A673 (cell line): ENCODE data around the gene ADAMTS2. TPM values are rescaled to one million over a fixed set of nuclear protein-coding genes. Genes with fewer than 3 reads are reported as not detected.

Source experiments
- BruUV-seq: library from RNA; stranded (reverse); fragments of 400-500 nt; replicated peaks from 2 replicates; lab custom pipeline; 2021; lab: Mats Ljungman, UMichigan
- CTCF ChIA-PET: fragments of 300-600 bp; sonication (Branson Sonifier 250); formaldehyde crosslinking; loops from one replicate; lab custom pipeline; 2022; ENCODE audit warnings: antibody characterized with exemption; lab: Charles Lee
- POLR2A ChIA-PET: fragments of 300-600 bp; sonication (Branson Sonifier 250); formaldehyde crosslinking; loops from one replicate; lab custom pipeline; 2022; ENCODE audit warnings: antibody characterized with exemption; ENCODE audit not compliant: low non-redundant PET; lab: Charles Lee
- DNase-seq: peaks from one replicate; pipeline ENCODE4 v3.0.0-alpha.2; 2015; ENCODE audit warnings: low spot score
- H3K27ac ChIP-seq: fragments of 200-600 bp; sonication (generic); 2 replicates; pipeline ENCODE4 v1.5.1; 2016; ENCODE audit warnings: mixed run types, low read depth, mild to moderate bottlenecking, mixed read lengths, antibody characterized with exemption, low read length; ENCODE audit not compliant: poor library complexity, severe bottlenecking
- H3K27me3 ChIP-seq: fragments of 200-600 bp; sonication (generic); replicated peaks from 2 replicates; pipeline ENCODE4 v1.6.1; 2017; ENCODE audit warnings: mixed run types, low read depth, mild to moderate bottlenecking, mixed read lengths, antibody characterized with exemption, low read length; ENCODE audit not compliant: insufficient read depth, poor library complexity
- H3K36me3 ChIP-seq: fragments of 200-600 bp; sonication (generic); 2 replicates; pipeline ENCODE4 v1.6.1; 2016; ENCODE audit warnings: mixed run types, mild to moderate bottlenecking, mixed read lengths, antibody characterized with exemption, low read length; ENCODE audit not compliant: insufficient read depth, poor library complexity, severe bottlenecking
- H3K4me1 ChIP-seq: fragments of 200-600 bp; sonication (generic); 2 replicates; pipeline ENCODE4 v1.6.1; 2017; ENCODE audit warnings: mixed run types, mild to moderate bottlenecking, mixed read lengths, antibody characterized with exemption, low read length; ENCODE audit not compliant: insufficient read depth, poor library complexity, severe bottlenecking
- H3K4me3 ChIP-seq: fragments of 200-600 bp; sonication (generic); 2 replicates; pipeline ENCODE4 v1.5.1; 2016; ENCODE audit warnings: low read depth, mixed run types, mild to moderate bottlenecking, mixed read lengths, low read length; ENCODE audit not compliant: poor library complexity, severe bottlenecking
- H3K9me3 ChIP-seq: fragments of 200-600 bp; sonication (generic); 2 replicates; pipeline ENCODE4 v1.6.1; 2016; ENCODE audit warnings: mixed run types, low read depth, mild to moderate bottlenecking, mixed read lengths, antibody characterized with exemption, low read length; ENCODE audit not compliant: poor library complexity, severe bottlenecking
- EZH2 ChIP-seq: fragments of 200-600 bp; sonication (generic); IDR thresholded peaks from 2 replicates; pipeline ENCODE4 v1.6.1; 2017; ENCODE audit warnings: borderline replicate concordance, low read depth, mild to moderate bottlenecking, mixed read lengths, antibody characterized with exemption, low read length; ENCODE audit not compliant: poor library complexity, severe bottlenecking
- intact Hi-C: fragments of 100-400 bp; cut with micrococcal nuclease; formaldehyde crosslinking; loops from one replicate; pipeline ENCODE4 v1.10.0; 2022; ENCODE audit not compliant: unreplicated experiment
- total RNA-seq: library from RNA; stranded (reverse); gene quantifications from 2 replicates; pipeline ENCODE4 v1.2.3, GENCODE V29; 2021
- TF ChIP-seq, protein P1 (sequence below): fragments of 300-800, 200-600 bp; sonication (generic); conservative IDR thresholded peaks from 2 replicates; pipeline ENCODE4 v1.5.1; 2017; ENCODE audit warnings: low read depth, mild to moderate bottlenecking, antibody characterized with exemption, low read length, moderate library complexity, mixed read lengths

ADAMTS2 gene
- total RNA-seq, 1 experiment from 2014 or later: 0.39 TPM

DNA sequence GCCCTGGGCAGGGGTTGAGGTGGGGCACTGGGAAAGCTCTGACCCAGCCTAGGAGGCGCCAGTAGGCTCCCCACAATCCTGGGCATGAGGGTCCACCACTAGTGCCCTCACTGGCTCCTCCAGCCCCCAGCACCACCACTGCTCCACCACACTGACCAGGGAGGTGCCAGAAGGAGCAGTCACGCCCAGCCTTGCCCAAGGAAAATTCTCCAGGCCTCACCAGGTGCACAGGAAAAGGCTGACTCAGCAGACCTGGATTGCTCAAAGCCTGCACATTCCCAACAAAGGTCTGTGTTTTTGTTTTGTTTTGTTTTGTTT lies 222.2 kb downstream of the ADAMTS2 start:
- CTCF ChIA-PET: no interaction called here
- Histone ChIP-seq H3K27me3 (no peaks in the 10 kb centered on the region), H3K9me3 (no peaks in the 10 kb centered on the region), H3K36me3 (no peaks in the 10 kb centered on the region), H3K4me1 (no peaks in the 10 kb centered on the region), H3K4me3 (no peak overlapping the region), H3K27ac (no peak overlapping the region)
- DNase-seq: no peak
- POLR2A ChIA-PET: no interaction called here
- no TSS peak for BruUV-seq
- intact Hi-C loops: no loop called here
- TF ChIP-seq, protein P1, sequence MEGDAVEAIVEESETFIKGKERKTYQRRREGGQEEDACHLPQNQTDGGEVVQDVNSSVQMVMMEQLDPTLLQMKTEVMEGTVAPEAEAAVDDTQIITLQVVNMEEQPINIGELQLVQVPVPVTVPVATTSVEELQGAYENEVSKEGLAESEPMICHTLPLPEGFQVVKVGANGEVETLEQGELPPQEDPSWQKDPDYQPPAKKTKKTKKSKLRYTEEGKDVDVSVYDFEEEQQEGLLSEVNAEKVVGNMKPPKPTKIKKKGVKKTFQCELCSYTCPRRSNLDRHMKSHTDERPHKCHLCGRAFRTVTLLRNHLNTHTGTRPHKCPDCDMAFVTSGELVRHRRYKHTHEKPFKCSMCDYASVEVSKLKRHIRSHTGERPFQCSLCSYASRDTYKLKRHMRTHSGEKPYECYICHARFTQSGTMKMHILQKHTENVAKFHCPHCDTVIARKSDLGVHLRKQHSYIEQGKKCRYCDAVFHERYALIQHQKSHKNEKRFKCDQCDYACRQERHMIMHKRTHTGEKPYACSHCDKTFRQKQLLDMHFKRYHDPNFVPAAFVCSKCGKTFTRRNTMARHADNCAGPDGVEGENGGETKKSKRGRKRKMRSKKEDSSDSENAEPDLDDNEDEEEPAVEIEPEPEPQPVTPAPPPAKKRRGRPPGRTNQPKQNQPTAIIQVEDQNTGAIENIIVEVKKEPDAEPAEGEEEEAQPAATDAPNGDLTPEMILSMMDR: no peak
- TF ChIP-seq EZH2: no peak

DNA sequence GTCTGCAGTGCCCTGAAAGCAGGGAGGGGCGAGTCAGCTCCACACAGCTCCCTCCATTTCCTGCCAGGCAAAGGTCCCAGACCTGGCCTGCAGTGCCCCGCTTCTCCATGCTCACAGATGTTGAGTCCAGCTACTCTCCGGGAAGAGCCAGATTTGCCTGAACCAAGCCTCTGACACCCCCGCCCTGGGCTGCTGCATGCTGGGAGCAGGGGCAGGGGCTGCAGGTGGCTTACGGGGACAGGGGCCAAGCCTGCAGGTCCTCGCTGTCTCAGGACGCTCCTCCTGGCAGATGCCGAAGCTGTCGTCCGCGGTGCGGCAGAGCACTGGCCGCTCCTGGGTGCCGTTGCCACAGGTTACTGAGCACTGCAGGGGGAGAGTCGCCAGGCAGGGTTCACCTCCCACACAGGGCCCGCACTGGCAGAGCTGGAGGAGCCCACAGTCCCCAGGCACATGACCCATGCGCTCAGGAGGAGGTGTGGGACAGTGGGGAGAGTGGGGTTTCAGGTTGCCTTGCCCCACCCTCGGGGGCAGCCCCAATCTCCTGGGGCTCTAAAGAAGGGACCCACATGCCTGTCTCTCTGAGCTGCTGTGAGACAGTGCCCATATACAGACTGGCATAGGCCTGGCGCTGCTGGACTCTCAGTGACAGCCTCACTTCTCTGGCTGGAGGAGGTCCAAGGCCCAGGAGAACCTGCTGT lies 222.7 kb downstream of the ADAMTS2 start:
- BruUV-seq: no TSS peak
- ChIA-PET CTCF (no interaction called here), POLR2A (no interaction called here)
- no peaks in the 10 kb centered on the region for H3K4me1 ChIP-seq
- H3K27ac ChIP-seq: no peak overlapping the region
- H3K36me3 ChIP-seq: no peaks in the 10 kb centered on the region
- intact Hi-C loops: no loop called here
- no peak overlapping the region for H3K4me3 ChIP-seq
- DNase-seq: no peak
- H3K9me3 ChIP-seq: no peaks in the 10 kb centered on the region
- no peak for TF ChIP-seq EZH2
- TF ChIP-seq, protein P1: no peak
- H3K27me3 ChIP-seq: no peaks in the 10 kb centered on the region

DNA sequence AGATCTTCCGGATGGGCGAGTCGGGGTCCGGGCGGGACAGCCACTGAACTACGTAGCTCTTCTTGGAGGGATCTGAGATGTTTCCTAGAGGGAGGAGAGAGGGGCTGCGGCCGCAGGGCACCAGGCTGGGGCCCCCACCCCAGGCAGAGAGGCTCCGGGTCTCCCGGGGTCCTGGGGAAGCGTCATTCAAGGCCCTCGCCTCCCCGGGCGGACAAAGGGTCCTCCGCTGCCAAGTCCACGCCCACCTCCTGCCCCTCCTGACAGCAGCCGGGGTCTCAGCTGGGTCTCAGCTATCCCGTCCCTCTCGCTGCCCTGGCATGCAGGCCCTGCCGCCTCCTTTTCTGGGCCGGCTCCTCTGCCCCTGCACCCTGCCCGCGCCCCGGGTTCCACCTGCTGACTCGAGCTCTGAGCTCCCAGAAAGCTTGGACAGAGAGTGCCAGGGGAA lies 223.6 kb downstream of the ADAMTS2 start:
- intact Hi-C loops: no loop called here
- no peaks in the 10 kb centered on the region for H3K36me3 ChIP-seq
- no TSS peak for BruUV-seq
- H3K9me3 ChIP-seq: no peaks in the 10 kb centered on the region
- ChIA-PET CTCF (no interaction called here), POLR2A (no interaction called here)
- no peak overlapping the region for H3K4me3 ChIP-seq
- H3K27me3 ChIP-seq: no peaks in the 10 kb centered on the region
- TF ChIP-seq, protein P1: no peak
- TF ChIP-seq EZH2: no peak
- no peak for DNase-seq
- no peak overlapping the region for H3K27ac ChIP-seq
- H3K4me1 ChIP-seq: no peaks in the 10 kb centered on the region
